ENCODE data around the gene ADAT2.

DNA sequence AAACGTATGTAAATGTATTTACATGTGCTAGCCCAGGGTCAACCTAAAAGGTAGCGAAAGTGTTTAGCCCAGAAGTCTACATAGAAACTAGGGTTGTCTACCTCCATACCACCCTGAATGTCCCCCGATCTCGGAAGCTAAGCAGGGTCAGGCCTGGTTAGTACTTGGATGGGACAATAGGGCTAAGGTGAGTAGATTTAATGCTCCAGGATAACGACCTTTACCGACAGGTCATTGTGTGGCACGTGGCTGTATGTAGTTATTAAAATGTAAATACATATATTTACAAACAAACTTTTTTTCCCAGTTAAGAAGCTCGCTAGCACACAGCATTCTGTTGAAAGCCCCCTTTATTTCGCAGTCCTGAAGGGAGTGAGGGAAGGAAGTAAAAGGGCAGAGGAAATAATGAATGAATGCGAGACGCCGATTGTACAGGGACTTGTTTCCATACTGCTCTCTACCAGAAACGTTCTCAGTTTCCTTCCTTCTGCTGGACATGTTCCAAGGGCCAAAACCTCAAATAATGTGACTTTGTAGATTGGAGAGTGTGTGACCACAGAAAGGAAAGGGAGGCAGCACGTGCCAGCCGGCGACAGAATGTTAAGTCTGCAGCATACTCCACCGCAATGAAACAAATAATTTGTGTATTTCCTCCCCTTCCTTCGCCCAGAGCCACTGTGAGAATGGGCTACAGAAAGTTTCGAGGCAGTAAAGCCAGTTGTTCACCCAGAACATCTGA is 612 bp downstream of the ADAT2 start:
- TF ChIP-seq CTCF (IDR thresholded peaks at IDR 0.05; ENCODE audit: poor library complexity) (no peak), EZH2 (IDR thresholded peaks at IDR 0.05; ENCODE audit: borderline replicate concordance) (no peak), EZH2phosphoT487 (IDR thresholded peaks at IDR 0.05; ENCODE audit: low read depth, severe bottlenecking, unreplicated experiment) (no peak)
